Measurements from ENCODE around the gene STT3A.

DNA sequence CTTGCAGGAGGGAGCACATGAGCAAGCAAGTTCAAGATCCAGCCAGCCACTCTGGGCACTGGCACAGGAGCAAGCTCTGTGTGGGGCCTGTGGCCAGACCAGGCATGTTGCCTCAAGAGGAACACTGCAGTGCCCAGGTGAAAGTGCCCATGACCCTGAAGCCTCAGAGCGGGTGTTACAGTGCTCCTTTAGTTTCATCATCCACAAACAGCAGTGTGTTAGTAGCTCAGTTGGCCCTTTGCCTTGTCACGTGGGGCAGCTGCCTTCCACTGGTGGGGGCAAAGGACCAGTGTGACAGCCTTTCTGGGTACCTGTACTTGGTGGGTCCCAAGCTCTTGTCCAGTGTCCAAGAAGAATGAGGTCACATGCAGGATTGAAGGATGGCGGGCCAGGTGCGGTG, 26.4 kb upstream of the STT3A start:
- TF ChIP-seq, protein P1, sequence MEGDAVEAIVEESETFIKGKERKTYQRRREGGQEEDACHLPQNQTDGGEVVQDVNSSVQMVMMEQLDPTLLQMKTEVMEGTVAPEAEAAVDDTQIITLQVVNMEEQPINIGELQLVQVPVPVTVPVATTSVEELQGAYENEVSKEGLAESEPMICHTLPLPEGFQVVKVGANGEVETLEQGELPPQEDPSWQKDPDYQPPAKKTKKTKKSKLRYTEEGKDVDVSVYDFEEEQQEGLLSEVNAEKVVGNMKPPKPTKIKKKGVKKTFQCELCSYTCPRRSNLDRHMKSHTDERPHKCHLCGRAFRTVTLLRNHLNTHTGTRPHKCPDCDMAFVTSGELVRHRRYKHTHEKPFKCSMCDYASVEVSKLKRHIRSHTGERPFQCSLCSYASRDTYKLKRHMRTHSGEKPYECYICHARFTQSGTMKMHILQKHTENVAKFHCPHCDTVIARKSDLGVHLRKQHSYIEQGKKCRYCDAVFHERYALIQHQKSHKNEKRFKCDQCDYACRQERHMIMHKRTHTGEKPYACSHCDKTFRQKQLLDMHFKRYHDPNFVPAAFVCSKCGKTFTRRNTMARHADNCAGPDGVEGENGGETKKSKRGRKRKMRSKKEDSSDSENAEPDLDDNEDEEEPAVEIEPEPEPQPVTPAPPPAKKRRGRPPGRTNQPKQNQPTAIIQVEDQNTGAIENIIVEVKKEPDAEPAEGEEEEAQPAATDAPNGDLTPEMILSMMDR (IDR thresholded peaks at IDR 0.05; ENCODE audit: poor library complexity, severe bottlenecking) = no peak
- TF ChIP-seq RAD21 (conservative IDR thresholded peaks at IDR 0.05) = no peak
- TF ChIP-seq, protein P2, sequence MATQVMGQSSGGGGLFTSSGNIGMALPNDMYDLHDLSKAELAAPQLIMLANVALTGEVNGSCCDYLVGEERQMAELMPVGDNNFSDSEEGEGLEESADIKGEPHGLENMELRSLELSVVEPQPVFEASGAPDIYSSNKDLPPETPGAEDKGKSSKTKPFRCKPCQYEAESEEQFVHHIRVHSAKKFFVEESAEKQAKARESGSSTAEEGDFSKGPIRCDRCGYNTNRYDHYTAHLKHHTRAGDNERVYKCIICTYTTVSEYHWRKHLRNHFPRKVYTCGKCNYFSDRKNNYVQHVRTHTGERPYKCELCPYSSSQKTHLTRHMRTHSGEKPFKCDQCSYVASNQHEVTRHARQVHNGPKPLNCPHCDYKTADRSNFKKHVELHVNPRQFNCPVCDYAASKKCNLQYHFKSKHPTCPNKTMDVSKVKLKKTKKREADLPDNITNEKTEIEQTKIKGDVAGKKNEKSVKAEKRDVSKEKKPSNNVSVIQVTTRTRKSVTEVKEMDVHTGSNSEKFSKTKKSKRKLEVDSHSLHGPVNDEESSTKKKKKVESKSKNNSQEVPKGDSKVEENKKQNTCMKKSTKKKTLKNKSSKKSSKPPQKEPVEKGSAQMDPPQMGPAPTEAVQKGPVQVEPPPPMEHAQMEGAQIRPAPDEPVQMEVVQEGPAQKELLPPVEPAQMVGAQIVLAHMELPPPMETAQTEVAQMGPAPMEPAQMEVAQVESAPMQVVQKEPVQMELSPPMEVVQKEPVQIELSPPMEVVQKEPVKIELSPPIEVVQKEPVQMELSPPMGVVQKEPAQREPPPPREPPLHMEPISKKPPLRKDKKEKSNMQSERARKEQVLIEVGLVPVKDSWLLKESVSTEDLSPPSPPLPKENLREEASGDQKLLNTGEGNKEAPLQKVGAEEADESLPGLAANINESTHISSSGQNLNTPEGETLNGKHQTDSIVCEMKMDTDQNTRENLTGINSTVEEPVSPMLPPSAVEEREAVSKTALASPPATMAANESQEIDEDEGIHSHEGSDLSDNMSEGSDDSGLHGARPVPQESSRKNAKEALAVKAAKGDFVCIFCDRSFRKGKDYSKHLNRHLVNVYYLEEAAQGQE (IDR thresholded peaks at IDR 0.05; ENCODE audit: borderline replicate concordance) = no peak
- no peak for TF ChIP-seq POLR2AphosphoS5 (IDR thresholded peaks at IDR 0.05)
- TF ChIP-seq EZH2 (IDR thresholded peaks at IDR 0.05; ENCODE audit: borderline replicate concordance, insufficient read depth, low read length, poor library complexity, severe bottlenecking) = no peak
